Ectodermal cell (in vitro differentiated cells): ENCODE data around the gene ZNF536.

Experiments
- H3K27ac ChIP-seq: 2 replicates; pipeline ENCODE4 v1.7.0; 2013; ENCODE audit warnings: mild to moderate bottlenecking, low read depth, low read length; ENCODE audit not compliant: insufficient read depth, poor library complexity, severe bottlenecking
- H3K27me3 ChIP-seq: 2 replicates; pipeline ENCODE4 v1.7.0; 2013; ENCODE audit warnings: mild to moderate bottlenecking, low read length; ENCODE audit not compliant: insufficient read depth, control insufficient read depth, poor library complexity, severe bottlenecking
- H3K36me3 ChIP-seq: one replicate; pipeline ENCODE4 v1.7.0; 2013; ENCODE audit warnings: low read length; ENCODE audit not compliant: control insufficient read depth, insufficient read depth
- H3K4me1 ChIP-seq: one replicate; pipeline ENCODE4 v1.7.0; 2013; ENCODE audit warnings: low read length; ENCODE audit not compliant: control insufficient read depth, insufficient read depth
- H3K4me3 ChIP-seq: 2 replicates; pipeline ENCODE4 v1.7.0; 2013; ENCODE audit warnings: low read depth, low read length, control low read depth; ENCODE audit not compliant: insufficient read depth
- H3K9me3 ChIP-seq: 2 replicates; pipeline ENCODE4 v1.7.0; 2013; ENCODE audit warnings: mild to moderate bottlenecking, low read length, moderate library complexity; ENCODE audit not compliant: control insufficient read depth
- WGBS, 2 experiments: methylation state at CpG; one replicate each; pipeline ENCODE4 v1.1.7; 2013; ENCODE audit warnings: missing lambda C conversion rate in 2 of 2; 5-methylcytosine and 5-hydroxymethylcytosine counted together

ZNF536 gene

DNA sequence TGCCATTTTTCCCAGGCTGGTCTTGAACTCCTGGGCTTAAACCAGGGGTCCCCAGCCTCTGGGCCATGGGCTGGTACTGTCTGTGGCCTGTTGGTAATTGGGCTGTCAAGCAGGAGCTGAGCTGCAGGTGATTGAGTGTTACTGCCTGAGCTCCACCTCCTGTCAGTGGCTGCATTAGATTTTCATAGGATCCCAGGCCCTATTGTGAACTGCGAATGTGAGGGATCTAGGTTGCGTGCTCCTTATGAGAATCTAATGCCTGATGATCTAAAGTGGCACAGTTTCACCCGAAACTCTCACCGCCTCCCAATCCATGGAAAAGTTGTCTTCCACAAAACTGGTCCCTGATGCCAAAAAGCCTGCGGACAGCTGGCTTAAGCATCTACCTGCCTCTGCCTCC lies 16.6 kb upstream of the ZNF536 start:
- 91 to 93% methylated on average over 5 of the region's 5 CpGs for WGBS, 2 experiments
- no peaks in the 10 kb centered on the region for H3K36me3 ChIP-seq
- H3K4me3 ChIP-seq, result no peak overlapping the region
- H3K4me1 ChIP-seq, result peaks cover 1% of the 10 kb centered on the region
- H3K27ac ChIP-seq, result no peak overlapping the region
- H3K9me3 ChIP-seq, result no peaks in the 10 kb centered on the region
- H3K27me3 ChIP-seq, result no peaks in the 10 kb centered on the region

GRCh38 chr19:30356951-30357579 lies 15.1 kb upstream of the ZNF536 start:
- H3K27me3 ChIP-seq, result no peaks in the 10 kb centered on the region
- H3K36me3 ChIP-seq, result no peaks in the 10 kb centered on the region
- no peaks in the 10 kb centered on the region for H3K9me3 ChIP-seq
- H3K4me1 ChIP-seq, result peaks cover 6% of the 10 kb centered on the region
- H3K4me3 ChIP-seq, result no peak overlapping the region
- H3K27ac ChIP-seq, result no peak overlapping the region
- 88 to 89% methylated on average over 10 to 11 of the region's 11 CpGs for WGBS, 2 experiments

DNA sequence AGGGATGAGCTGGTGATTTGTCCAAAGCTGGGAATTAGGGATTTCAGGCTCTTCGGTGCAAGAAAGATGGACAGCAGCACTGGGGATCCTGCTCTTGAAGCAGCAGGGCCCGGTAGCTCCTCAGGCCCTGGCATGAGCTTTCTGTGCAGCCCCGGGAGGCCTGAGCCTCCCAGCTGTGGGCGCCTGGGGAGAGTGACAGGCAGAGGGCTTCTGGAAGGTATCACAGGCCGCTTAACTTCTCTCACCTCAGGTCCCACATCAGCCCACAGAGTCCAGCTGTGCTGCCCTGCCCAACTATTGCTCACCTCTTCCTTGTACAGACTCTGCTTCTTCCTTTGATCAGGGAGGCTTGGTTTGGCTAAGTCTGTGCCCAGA lies 14.6 kb upstream of the ZNF536 start:
- Histone ChIP-seq H3K27me3 (no peaks in the 10 kb centered on the region), H3K4me1 (peaks cover 6% of the 10 kb centered on the region), H3K27ac (no peak overlapping the region), H3K9me3 (no peaks in the 10 kb centered on the region), H3K36me3 (no peaks in the 10 kb centered on the region), H3K4me3 (no peak overlapping the region)
- 92 to 95% methylated on average over 5 of the region's 5 CpGs for WGBS, 2 experiments

- whole genome bisulfite sequencing, 2 experiments, result 95 to 98% methylated on average over 3 of the region's 3 CpGs
- H3K27ac ChIP-seq, result no peak overlapping the region
- H3K4me1 ChIP-seq, result peaks cover 6% of the 10 kb centered on the region
- H3K9me3 ChIP-seq, result no peaks in the 10 kb centered on the region
- H3K4me3 ChIP-seq, result no peak overlapping the region
- no peaks in the 10 kb centered on the region for H3K27me3 ChIP-seq
- no peaks in the 10 kb centered on the region for H3K36me3 ChIP-seq
Observed at GRCh38 chr19:30358319-30358718, 13.9 kb upstream of the ZNF536 start.

GRCh38 chr19:30358821-30359580 lies 13.2 kb upstream of the ZNF536 start:
- H3K27ac ChIP-seq, result no peak overlapping the region
- H3K9me3 ChIP-seq, result no peaks in the 10 kb centered on the region
- H3K4me3 ChIP-seq, result no peak overlapping the region
- no peaks in the 10 kb centered on the region for H3K27me3 ChIP-seq
- H3K4me1 ChIP-seq, result peaks cover 6% of the 10 kb centered on the region
- no peaks in the 10 kb centered on the region for H3K36me3 ChIP-seq
- 89 to 94% methylated on average over 13 of the region's 13 CpGs for WGBS, 2 experiments

DNA sequence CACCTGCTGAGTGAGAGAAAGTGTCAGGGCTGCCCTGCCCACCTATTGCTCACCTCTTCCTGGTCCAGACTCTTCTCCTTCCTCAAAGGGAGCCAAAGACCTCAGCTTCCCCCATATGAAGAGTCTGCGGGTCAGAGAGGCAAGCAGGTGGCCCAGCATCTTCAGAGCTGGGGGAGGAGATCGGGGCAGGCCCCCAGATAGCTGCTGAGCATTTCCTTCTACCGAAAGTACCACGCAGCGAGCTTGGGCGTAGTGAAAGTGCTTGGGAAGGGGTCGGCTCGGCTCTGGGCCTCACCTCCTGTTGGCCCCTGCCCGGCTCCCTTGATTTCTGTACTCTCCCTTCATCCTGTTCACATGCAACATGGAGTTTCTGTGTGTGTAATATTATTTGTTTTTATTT lies 12.2 kb upstream of the ZNF536 start:
- Histone ChIP-seq H3K9me3 (no peaks in the 10 kb centered on the region), H3K27me3 (no peaks in the 10 kb centered on the region), H3K27ac (no peak overlapping the region), H3K4me3 (no peak overlapping the region), H3K36me3 (no peaks in the 10 kb centered on the region), H3K4me1 (peaks cover 6% of the 10 kb centered on the region)
- WGBS, 2 experiments, result 91 to 94% methylated on average over 9 of the region's 9 CpGs

- Histone ChIP-seq H3K4me3 (no peak overlapping the region), H3K36me3 (no peaks in the 10 kb centered on the region), H3K4me1 (peaks cover 6% of the 10 kb centered on the region), H3K9me3 (no peaks in the 10 kb centered on the region), H3K27ac (peak overlapping the region; percentile 11), H3K27me3 (no peaks in the 10 kb centered on the region)
- 80 to 81% methylated on average over 16 to 17 of the region's 18 CpGs for WGBS, 2 experiments
Observed at GRCh38 chr19:30360376-30361106, 11.6 kb upstream of the ZNF536 start.

DNA sequence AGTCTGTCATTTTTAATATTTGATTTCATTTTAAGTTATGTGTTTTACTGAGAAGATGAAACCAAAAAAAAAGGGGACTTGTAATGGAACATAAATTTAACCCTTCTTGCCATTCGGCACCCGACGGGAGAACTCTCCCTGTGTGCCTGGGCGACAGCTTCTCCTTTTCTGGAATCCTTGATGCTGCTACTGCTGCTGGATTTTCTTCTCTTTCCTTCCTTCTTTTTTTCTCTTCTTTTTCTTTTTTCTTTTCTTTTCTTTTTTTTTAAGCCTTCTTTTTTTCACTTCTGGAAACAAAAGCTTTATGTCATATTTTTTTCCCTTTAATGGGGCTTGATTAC lies 11.1 kb upstream of the ZNF536 start:
- H3K9me3 ChIP-seq, result no peaks in the 10 kb centered on the region
- peaks cover 6% of the 10 kb centered on the region for H3K4me1 ChIP-seq
- WGBS, 2 experiments, result 86 to 87% methylated on average over 4 of the region's 4 CpGs
- no peak overlapping the region for H3K4me3 ChIP-seq
- H3K27ac ChIP-seq, result peak overlapping the region; percentile 11
- H3K36me3 ChIP-seq, result no peaks in the 10 kb centered on the region
- no peaks in the 10 kb centered on the region for H3K27me3 ChIP-seq

DNA sequence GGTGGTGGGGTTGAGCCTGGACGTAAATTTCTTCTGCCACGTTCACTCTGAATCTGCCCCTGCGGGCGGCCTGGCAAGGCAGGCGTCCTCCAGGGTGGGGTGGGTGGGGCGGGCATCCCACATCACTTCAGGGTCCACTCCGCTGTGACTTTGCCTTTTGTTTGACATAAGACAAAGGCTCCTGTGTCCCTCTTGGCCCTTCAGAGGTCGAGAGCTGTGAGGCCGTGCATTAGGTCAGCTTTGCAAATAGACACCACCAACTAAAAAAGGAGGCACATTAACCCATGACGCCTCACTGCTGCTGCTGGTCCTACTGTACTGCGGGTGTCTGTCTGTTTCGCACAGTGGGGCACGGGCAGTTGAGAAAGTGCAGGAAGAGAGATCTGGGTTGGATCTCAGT lies 10.5 kb upstream of the ZNF536 start:
- Histone ChIP-seq H3K9me3 (no peaks in the 10 kb centered on the region), H3K4me3 (no peak overlapping the region), H3K27me3 (no peaks in the 10 kb centered on the region), H3K27ac (no peak overlapping the region), H3K4me1 (peaks cover 6% of the 10 kb centered on the region), H3K36me3 (no peaks in the 10 kb centered on the region)
- WGBS, 2 experiments, result 87 to 92% methylated on average over 13 of the region's 13 CpGs

DNA sequence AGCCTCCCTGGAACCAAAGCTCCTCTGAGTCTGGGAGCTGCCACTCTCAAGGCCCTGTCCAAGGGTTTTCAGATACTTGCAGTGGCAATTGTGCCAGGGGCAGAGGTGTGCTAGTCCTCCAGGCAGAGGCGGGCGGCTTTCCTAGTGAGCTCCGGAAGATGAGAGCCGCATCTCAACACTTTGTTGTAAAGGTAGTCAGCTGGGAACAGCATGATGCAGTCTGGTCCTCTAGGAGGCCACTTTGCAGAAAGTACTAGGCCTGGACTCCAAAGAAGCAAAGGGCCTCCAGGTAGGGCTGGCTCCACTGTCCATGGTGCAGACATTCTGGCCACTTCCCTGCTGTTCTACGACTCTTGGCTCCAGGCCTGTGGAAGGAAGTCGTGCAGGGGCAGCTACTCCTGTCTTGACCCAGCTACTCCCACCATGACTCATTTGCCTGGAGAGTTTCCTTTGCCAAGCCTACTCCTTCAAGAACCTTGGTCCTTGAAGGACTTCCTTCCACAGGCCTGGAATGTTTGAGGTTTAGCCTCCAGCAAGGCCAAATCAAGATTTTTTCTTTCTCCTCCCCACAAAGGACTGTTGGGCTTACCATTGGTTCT lies 9.9 kb upstream of the ZNF536 start:
- H3K27me3 ChIP-seq, result no peaks in the 10 kb centered on the region
- no peak overlapping the region for H3K4me3 ChIP-seq
- no peak overlapping the region for H3K27ac ChIP-seq
- no peaks in the 10 kb centered on the region for H3K36me3 ChIP-seq
- 94 to 96% methylated on average over 6 of the region's 6 CpGs for WGBS, 2 experiments
- H3K9me3 ChIP-seq, result no peaks in the 10 kb centered on the region
- peaks cover 6% of the 10 kb centered on the region for H3K4me1 ChIP-seq
